H9 (cell line): ENCODE data around the gene LBHD2. TPM values are rescaled to one million over a fixed set of nuclear protein-coding genes. Genes with fewer than 3 reads are reported as not detected.

Source experiments
- DNase-seq: peaks from one replicate; pipeline ENCODE4 v3.0.0-alpha.2; 2017
- H2AFZ ChIP-seq: one replicate; pipeline ENCODE4 v1.6.1; 2013; ENCODE audit warnings: mild to moderate bottlenecking, low read length, control low read depth, moderate library complexity
- H2AK5ac ChIP-seq: 2 replicates; pipeline ENCODE4 v1.6.1; 2013; ENCODE audit warnings: low read length, control low read depth, mixed read lengths; ENCODE audit not compliant: insufficient read length
- H2BK120ac ChIP-seq: one replicate; pipeline ENCODE4 v1.6.1; 2013; ENCODE audit warnings: low read depth, mild to moderate bottlenecking, low read length, control low read depth, inconsistent platforms; ENCODE audit not compliant: poor library complexity, severe bottlenecking
- H2BK12ac ChIP-seq: 2 replicates; pipeline ENCODE4 v1.6.1; 2013; ENCODE audit warnings: low read length, control low read depth, mixed read lengths, low read depth; ENCODE audit not compliant: insufficient read length
- H2BK15ac ChIP-seq: 2 replicates; pipeline ENCODE4 v1.6.1; 2013; ENCODE audit warnings: low read depth, low read length, control low read depth
- H2BK20ac ChIP-seq: one replicate; pipeline ENCODE4 v1.6.1; 2013; ENCODE audit warnings: low read depth, mild to moderate bottlenecking, low read length, control low read depth, inconsistent platforms; ENCODE audit not compliant: poor library complexity, severe bottlenecking
- H2BK5ac ChIP-seq: 2 replicates; pipeline ENCODE4 v1.6.1; 2013; ENCODE audit warnings: low read length, control low read depth, mixed read lengths; ENCODE audit not compliant: insufficient read length
- H3K14ac ChIP-seq: 2 replicates; pipeline ENCODE4 v1.6.1; 2013; ENCODE audit warnings: low read length, control low read depth; ENCODE audit not compliant: insufficient read depth
- H3K18ac ChIP-seq: 2 replicates; pipeline ENCODE4 v1.6.1; 2013; ENCODE audit warnings: low read depth, mild to moderate bottlenecking, mixed read lengths, low read length, control low read depth; ENCODE audit not compliant: insufficient read length
- H3K23ac ChIP-seq: 2 replicates; pipeline ENCODE4 v1.6.1; 2013; ENCODE audit warnings: low read length, control low read depth, mixed read lengths, low read depth; ENCODE audit not compliant: insufficient read length
- H3K23me2 ChIP-seq: 2 replicates; pipeline ENCODE4 v1.6.1; 2013; ENCODE audit warnings: low read depth, mild to moderate bottlenecking, mixed read lengths, low read length, control low read depth; ENCODE audit not compliant: insufficient read length, poor library complexity, severe bottlenecking
- H3K27ac ChIP-seq: 2 replicates; pipeline ENCODE4 v1.5.1; 2013; ENCODE audit warnings: low read length, control low read depth, mixed read lengths, low read depth; ENCODE audit not compliant: insufficient read length
- H3K27me3 ChIP-seq: 2 replicates; pipeline ENCODE4 v1.6.1; 2013; ENCODE audit warnings: low read length, control low read depth, inconsistent platforms; ENCODE audit not compliant: insufficient read depth
- H3K4ac ChIP-seq: 2 replicates; pipeline ENCODE4 v1.6.1; 2013; ENCODE audit warnings: low read depth, mild to moderate bottlenecking, control low read depth, inconsistent platforms, low read length, moderate library complexity
- H3K4me1 ChIP-seq: 2 replicates; pipeline ENCODE4 v1.6.1; 2013; ENCODE audit warnings: low read length, control low read depth, inconsistent platforms; ENCODE audit not compliant: insufficient read depth
- H3K4me2 ChIP-seq: 2 replicates; pipeline ENCODE4 v1.6.1; 2013; ENCODE audit warnings: low read length, control low read depth, mixed read lengths; ENCODE audit not compliant: insufficient read length, insufficient read depth
- H3K56ac ChIP-seq: 2 replicates; pipeline ENCODE4 v1.6.1; 2013; ENCODE audit warnings: low read depth, mild to moderate bottlenecking, mixed read lengths, low read length, control low read depth; ENCODE audit not compliant: insufficient read length
- H3K79me1 ChIP-seq: 2 replicates; pipeline ENCODE4 v1.6.1; 2013; ENCODE audit warnings: low read depth, mild to moderate bottlenecking, moderate library complexity, low read length, control low read depth, inconsistent platforms; ENCODE audit not compliant: insufficient read depth, poor library complexity, severe bottlenecking
- H3K79me2 ChIP-seq: 2 replicates; pipeline ENCODE4 v1.6.1; 2013; ENCODE audit warnings: low read length, control low read depth, inconsistent platforms; ENCODE audit not compliant: insufficient read depth
- H3K9ac ChIP-seq: 2 replicates; pipeline ENCODE4 v1.6.1; 2013; ENCODE audit warnings: low read length, control low read depth, mixed read lengths; ENCODE audit not compliant: insufficient read length; ENCODE audit errors: extremely low read depth
- H3K9me3 ChIP-seq: one replicate; pipeline ENCODE4 v1.6.1; 2013; ENCODE audit warnings: low read depth, low read length, inconsistent platforms; ENCODE audit not compliant: control insufficient read depth
- H3T11ph ChIP-seq: one replicate; pipeline ENCODE4 v1.6.1; 2013; ENCODE audit warnings: mild to moderate bottlenecking, low read length, control low read depth, inconsistent platforms
- H4K20me1 ChIP-seq: one replicate; pipeline ENCODE4 v1.6.1; 2013; ENCODE audit not compliant: control insufficient read depth, insufficient read length, insufficient read depth
- H4K5ac ChIP-seq: 2 replicates; pipeline ENCODE4 v1.6.1; 2013; ENCODE audit warnings: low read depth, mild to moderate bottlenecking, mixed read lengths, low read length, control low read depth; ENCODE audit not compliant: insufficient read length
- H4K8ac ChIP-seq: replicated peaks from 2 replicates; pipeline ENCODE4 v1.6.1; 2013; ENCODE audit warnings: low read length, control low read depth, mixed read lengths, low read depth; ENCODE audit not compliant: insufficient read length
- H4K91ac ChIP-seq: 2 replicates; pipeline ENCODE4 v1.6.1; 2013; ENCODE audit warnings: low read depth, mild to moderate bottlenecking, moderate library complexity, mixed read lengths, low read length, control low read depth; ENCODE audit not compliant: insufficient read length
- H3K27ac Mint-ChIP-seq, 3 experiments: 2 replicates in 2 of 3; 3 replicates in 1 of 3; pipeline ENCODE4 v1.8.0; 2020 to 2021; ENCODE audit warnings: mixed read lengths in 3 of 3, mild to moderate bottlenecking in 1 of 3, moderate library complexity in 1 of 3
- H3K27me3 Mint-ChIP-seq: 2 replicates; pipeline ENCODE4 v1.8.0; 2021; ENCODE audit warnings: low read depth, mild to moderate bottlenecking, moderate library complexity, mixed read lengths
- H3K36me3 Mint-ChIP-seq, 3 experiments: 2 replicates in 2 of 3; 3 replicates in 1 of 3; pipeline ENCODE4 v1.8.0; 2020 to 2021; ENCODE audit warnings: low read depth in 3 of 3, mixed read lengths in 3 of 3; ENCODE audit not compliant: insufficient read depth in 1 of 3
- H3K4me1 Mint-ChIP-seq, 2 experiments: 2 replicates each; pipeline ENCODE4 v1.8.0; 2020; ENCODE audit warnings: mixed read lengths in 2 of 2
- H3K4me3 Mint-ChIP-seq, 2 experiments: 2 replicates in 1 of 2; 3 replicates in 1 of 2; pipeline ENCODE4 v1.8.0; 2020 to 2021; ENCODE audit warnings: mild to moderate bottlenecking in 2 of 2, mixed read lengths in 2 of 2, moderate library complexity in 1 of 2
- H3K9me3 Mint-ChIP-seq, 2 experiments: 2 replicates in 1 of 2; 3 replicates in 1 of 2; pipeline ENCODE4 v1.8.0; 2020; ENCODE audit warnings: mild to moderate bottlenecking in 2 of 2, mixed read lengths in 2 of 2, moderate library complexity in 1 of 2
- CTCF ChIP-seq: fragments of 200-600 bp; sonication (generic); conservative IDR thresholded peaks from 3 replicates; pipeline ENCODE4 v1.8.0; 2021; ENCODE audit warnings: antibody characterized with exemption, mild to moderate bottlenecking
- WGBS: extraction: QIAGEN DNeasy Blood & Tissue Kit; methylation state at CpG from one replicate; pipeline ENCODE4 v1.1.7; 2013; ENCODE audit warnings: missing lambda C conversion rate, low lambda C conversion rate, mixed read lengths; ENCODE audit not compliant: insufficient read length; ENCODE audit errors: extremely low coverage; 5-methylcytosine and 5-hydroxymethylcytosine counted together
- total RNA-seq: library from RNA; stranded (reverse); gene quantifications from 2 replicates; pipeline ENCODE4 v1.2.1, GENCODE V29; 2021

LBHD2 gene
- total RNA-seq, 1 experiment from 2014 or later: not detected

GRCh38 chr14:103071544-103072251 is 12.3 kb upstream of the LBHD2 start:
- Histone ChIP-seq H3K4me2 (no peak overlapping the region), H3K18ac (no peak overlapping the region), H3K79me2 (no peaks in the 10 kb centered on the region), H3K56ac (no peak overlapping the region), H2BK5ac (no peak overlapping the region), H3K14ac (no peak overlapping the region; the same call in 1 of the 2 replicates), H3K27ac (no peak overlapping the region), H3K23ac (no peak overlapping the region), H3K27me3 (no peaks in the 10 kb centered on the region; the same call in 1 of the 2 replicates), H2BK120ac (no peak overlapping the region), H4K20me1 (no peaks in the 10 kb centered on the region), H4K91ac (no peak overlapping the region), H3K9ac (no peak overlapping the region), H3K4ac (no peak overlapping the region), H2AFZ (no peak overlapping the region), H2BK12ac (no peak overlapping the region), H3K9me3 (no peaks in the 10 kb centered on the region), H3K79me1 (no peaks in the 10 kb centered on the region), H2BK15ac (no peak overlapping the region), H2AK5ac (no peak overlapping the region), H3K23me2 (no peaks in the 10 kb centered on the region), H3T11ph (no peak overlapping the region), H4K8ac (no peak overlapping the region), H2BK20ac (no peak overlapping the region), H3K4me1 (no peaks in the 10 kb centered on the region), H4K5ac (no peak overlapping the region)
- H3K4me1 Mint-ChIP-seq: no peaks in the 10 kb centered on the region
- H3K36me3 Mint-ChIP-seq: no peaks in the 10 kb centered on the region
- H3K9me3 Mint-ChIP-seq: no peaks in the 10 kb centered on the region; a peak in 1 of 5 replicates
- WGBS: no CpG with 5 or more reads among the region's 32 CpGs
- no peak overlapping the region for H3K27ac Mint-ChIP-seq
- DNase-seq: no peak
- H3K27me3 Mint-ChIP-seq: peaks cover 13% of the 10 kb centered on the region
- no peak for TF ChIP-seq CTCF
- no peak overlapping the region for H3K4me3 Mint-ChIP-seq
